ENCODE measurements around the gene EXOC4.

Gene EXOC4

GRCh38 chr7:133836666-133837065, 583.8 kb downstream of the EXOC4 start:
- no peak for DNase-seq (ENCODE audit: low read depth)

GRCh38 chr7:133837224-133837623, 584.3 kb downstream of the EXOC4 start:
- DNase-seq (ENCODE audit: low read depth) = no peak

DNA sequence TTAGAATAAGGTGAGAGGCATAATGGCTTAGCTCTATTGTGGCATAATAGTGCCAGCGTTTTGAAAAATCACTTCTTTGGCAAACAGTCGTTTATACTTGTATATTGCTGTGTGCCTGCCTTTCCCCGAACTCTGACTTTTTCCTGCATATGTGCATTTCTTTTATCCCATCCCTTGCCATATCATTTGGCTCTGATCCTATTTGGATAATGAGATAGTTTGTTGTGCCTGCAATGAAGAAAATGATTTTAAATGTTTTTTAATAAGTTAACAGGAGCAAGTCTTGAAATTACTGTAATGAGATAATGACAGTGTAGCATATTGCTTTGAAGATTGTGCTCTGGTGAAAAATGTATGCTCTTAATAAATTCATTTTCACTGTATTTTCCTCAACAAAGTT, 586.2 kb downstream of the EXOC4 start:
- no peak for DNase-seq (ENCODE audit: low read depth)

GRCh38 chr7:133843341-133843740, 590.5 kb downstream of the EXOC4 start:
- DNase-seq (ENCODE audit: low read depth) = no peak

GRCh38 chr7:133845005-133845404, 592.1 kb downstream of the EXOC4 start:
- no peak for DNase-seq (ENCODE audit: low read depth)

DNA sequence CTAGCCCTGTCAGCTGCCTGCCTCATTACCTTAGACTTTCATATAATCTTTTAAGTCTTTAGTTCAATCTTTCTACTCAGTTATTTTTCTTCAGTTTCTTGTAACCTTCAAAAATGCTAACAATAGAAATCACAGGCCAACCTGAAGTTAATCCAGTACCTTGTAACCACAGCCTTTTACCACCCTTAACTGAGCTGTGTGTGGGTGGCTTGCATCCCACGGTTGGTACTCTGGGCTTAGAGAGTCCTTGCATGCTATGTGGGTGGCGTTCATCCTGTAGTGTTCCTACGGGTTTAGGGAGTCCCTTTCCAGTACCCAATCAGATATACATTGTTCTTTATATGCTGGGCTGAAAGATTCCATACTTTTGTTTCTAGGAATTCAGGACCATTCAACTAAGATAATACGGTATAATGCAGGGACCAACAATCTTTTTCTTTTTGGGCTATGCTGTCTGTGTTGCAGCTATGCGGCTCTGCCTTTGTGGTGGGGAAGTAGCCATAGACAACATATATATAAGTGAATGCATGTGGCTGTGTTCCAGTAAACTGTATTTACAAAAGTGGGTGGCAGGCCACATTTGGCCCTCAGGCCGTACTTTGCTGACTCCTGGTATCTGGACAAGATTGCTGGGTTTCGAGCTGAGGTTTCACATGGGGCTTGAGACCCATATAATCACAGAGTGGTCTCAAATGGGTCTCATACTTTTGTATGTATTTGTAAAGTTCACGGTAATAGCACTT, 593.5 kb downstream of the EXOC4 start:
- no peak for DNase-seq (ENCODE audit: low read depth)

- no peak for DNase-seq (ENCODE audit: low read depth)
Measured at GRCh38 chr7:133850497-133851280, 597.8 kb downstream of the EXOC4 start.

DNA sequence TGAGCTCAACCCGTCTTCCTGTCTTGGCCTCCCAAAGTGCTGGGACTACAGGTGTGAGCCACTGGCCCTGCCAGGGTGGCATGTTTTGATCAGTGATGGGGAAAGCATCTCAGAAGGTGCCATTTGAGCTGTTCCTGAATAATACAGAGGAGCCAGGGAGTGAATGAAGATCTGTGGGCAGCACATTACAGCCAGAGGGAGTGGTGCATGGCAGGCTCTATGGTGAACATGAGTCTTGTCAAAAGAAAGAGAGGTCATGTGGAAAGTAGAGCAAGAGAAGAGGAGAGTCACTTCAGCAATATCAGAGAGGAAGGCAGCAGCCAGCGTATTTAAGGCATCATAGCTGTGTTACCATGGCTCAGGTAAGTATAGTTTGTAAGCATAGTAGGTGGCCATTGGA, 598.5 kb downstream of the EXOC4 start:
- DNase-seq (ENCODE audit: low read depth) = no peak

- DNase-seq (ENCODE audit: low read depth) = peak; percentile 52
Measured at GRCh38 chr7:133853706-133854276, 600.9 kb downstream of the EXOC4 start.

DNA sequence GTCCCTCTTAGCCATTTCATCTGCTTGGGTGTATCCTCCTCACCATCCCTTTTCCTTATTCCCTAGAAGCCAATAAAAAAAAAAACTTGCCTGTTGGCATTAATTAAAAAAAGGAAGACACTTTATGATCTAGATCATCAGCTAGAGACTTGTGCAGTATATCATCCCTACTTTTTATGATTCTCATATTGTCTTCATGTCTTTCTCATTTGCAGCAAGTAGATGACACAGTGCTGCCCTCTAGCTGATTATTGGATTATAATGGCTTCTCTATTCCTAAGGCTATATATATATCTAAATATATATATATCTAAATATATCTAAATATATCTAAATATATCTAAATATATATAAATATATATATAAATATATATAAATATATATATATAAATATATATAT, 601.9 kb downstream of the EXOC4 start:
- peak; percentile 41 for DNase-seq (ENCODE audit: low read depth)

- no peak for DNase-seq (ENCODE audit: low read depth)
Measured at GRCh38 chr7:133857376-133858119, 604.7 kb downstream of the EXOC4 start.

- DNase-seq (ENCODE audit: low read depth) = no peak
Measured at GRCh38 chr7:133858311-133858710, 605.4 kb downstream of the EXOC4 start.

DNA sequence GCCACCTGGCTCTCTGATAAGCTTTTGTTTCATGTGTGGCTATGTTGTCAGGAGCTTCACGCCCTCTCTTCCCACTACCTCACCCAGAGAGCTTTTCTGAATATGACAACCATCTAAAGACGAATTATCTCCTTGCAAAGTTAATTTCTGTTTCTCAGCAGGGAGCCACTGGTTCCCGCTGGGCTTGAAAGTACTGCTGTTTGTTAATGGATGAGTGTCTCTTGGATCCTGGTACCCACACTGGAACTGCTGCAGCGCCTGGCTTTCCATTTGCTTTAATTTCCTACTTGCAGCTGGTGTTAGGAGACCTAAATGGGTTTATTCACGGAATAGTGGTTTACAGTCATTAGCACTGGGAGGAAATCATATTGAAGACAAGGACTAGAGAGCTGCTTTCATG, 606.4 kb downstream of the EXOC4 start:
- DNase-seq (ENCODE audit: low read depth) = no peak

DNA sequence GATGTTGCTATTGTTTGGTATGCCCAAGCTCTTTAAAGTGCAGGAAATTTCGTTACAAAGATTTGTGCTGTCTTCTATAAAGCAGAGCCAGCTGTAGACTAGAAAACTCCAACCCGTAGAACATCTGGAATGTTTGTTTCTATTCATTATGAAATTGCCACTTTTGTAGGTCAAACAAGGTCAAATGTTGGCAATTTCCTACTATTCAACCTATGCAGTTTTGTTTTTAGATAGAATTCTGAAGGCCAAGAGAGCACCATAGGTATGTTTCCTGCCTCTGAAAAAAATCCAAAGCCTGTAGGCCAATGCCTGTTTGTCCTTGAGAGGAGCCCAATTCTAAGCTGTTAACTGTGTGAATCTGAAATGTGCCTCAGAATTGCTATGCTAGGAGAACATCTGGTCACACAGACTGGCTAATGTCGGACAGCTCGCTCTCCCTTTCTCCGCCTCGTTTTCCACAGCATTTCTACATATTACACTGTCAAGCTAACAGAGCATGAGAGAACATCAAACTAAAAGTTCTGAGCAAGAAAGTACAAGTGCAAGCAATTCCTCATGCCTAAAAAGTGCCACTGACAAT, 607.1 kb downstream of the EXOC4 start:
- no peak for DNase-seq (ENCODE audit: low read depth)

DNA sequence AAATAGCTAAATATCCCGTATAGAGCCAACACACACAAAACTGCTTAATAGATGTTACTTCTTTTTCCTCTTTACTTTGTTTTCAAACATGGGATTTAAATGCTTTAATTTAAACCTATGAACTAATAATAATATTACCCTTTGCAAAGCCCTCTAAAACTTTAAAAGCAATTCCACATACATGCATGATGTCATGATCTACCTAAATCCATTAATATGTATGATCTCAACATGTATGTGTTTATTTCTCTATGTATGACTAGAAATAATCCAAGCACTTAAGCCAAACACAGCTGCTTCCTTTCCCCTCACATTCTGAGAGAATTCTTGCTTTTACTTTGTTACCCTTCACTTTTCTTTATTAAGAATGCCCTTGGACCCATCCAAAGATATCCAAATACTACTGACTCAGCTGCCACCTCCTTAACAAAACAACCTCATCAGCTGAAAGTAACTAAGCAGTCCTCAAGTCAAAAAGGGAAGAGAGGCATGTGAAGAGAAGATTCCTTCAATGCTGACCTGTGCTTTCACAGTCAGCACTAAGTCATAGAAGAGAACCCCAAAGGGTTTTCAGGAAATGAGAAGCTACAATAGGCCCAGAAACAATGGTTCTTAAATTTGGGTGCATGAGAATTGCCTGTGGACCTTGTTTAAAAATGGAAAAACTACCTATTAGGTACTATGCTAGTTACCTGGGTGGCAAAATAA, 607.9 kb downstream of the EXOC4 start:
- no peak for DNase-seq (ENCODE audit: low read depth)

GRCh38 chr7:133861876-133862275, 609.0 kb downstream of the EXOC4 start:
- DNase-seq (ENCODE audit: low read depth) = no peak

DNA sequence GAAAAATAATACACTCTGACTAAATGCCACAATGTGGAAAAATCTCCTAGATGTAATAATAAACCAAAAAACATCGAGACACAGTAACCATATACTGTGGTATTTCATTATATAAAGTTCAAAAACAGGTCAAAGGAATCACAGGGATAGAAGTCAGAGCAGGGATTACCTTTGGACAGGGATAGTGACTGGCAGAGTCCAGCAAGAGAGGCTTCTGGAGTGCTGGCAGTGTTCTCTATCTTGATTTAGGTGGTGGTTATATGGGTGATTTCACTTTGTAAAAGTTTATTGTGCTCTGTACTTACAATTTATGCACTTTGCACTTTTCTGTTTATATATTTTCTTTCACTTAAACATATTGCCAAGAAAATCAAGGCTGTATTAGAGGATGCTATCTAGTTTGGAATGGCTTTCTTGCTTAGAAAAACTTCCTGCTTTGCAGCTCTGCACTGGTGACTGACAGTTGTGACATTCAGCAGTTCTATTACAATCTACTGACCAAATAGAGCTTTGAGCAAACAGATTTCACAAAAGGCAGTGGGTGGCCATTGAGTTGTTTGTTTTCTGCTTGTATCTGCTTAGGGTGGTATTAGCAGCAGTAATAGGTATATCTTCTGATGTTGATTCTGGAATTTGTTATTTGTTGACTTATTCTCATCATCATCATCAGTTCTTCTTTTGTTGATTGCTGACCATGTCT, 610.6 kb downstream of the EXOC4 start:
- no peak for DNase-seq (ENCODE audit: low read depth)

GRCh38 chr7:133869556-133869955, 616.7 kb downstream of the EXOC4 start:
- DNase-seq (ENCODE audit: low read depth) = no peak

DNA sequence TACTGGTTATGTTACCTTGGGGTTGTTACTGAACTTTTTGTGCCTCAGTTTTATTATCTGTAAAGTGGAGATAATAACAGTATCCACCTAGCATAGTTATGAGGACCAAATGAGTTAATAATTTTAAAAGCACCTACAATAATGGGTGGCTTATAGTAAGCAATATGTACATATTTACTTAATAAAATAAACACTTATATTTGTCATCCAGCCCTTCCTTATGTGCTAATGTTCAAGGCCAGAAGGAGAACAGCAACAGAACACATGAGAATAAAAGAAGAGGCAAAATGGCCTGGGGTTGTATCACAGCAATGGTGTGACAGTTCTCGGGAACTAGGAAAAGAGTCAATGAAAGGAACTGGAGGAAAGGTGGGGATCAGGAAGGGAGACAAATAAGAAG, 618.9 kb downstream of the EXOC4 start:
- DNase-seq (ENCODE audit: low read depth) = no peak

DNA sequence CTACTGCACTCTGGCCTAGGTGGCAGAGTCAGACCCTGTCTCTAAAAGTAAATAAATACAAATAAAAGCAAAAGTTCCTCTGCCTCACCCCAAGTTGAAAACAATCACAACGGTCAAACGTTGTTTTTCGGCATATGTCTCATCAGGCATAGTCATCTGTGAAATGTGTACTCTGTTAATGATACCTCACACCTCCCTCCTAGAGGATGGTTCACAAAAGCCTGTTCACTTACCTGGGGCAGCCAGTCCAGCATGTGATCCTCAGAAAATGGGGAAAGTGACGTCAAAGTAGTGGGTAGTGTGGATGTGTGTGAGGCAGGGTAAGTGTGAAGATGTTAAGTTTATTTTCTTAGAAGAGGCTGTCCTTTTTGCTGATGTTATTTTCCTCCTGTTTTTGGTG, 620.3 kb downstream of the EXOC4 start:
- DNase-seq (ENCODE audit: low read depth) = no peak

GRCh38 chr7:133873631-133874030, 620.8 kb downstream of the EXOC4 start:
- no peak for DNase-seq (ENCODE audit: low read depth)
